Neural crest cell (in vitro differentiated cells): ENCODE measurements around the gene OLFM1. TPM values are rescaled to one million over a fixed set of nuclear protein-coding genes. Genes with fewer than 3 reads are reported as not detected.

Source experiments
- DNase-seq: peaks from one replicate; pipeline ENCODE4 v3.0.0; 2021; ENCODE audit warnings: low read depth, mixed read lengths, low spot score
- H3K27ac Mint-ChIP-seq: one replicate; pipeline ENCODE4 v1.8.0; 2021; ENCODE audit warnings: mild to moderate bottlenecking, mixed read lengths; ENCODE audit not compliant: unreplicated experiment
- H3K27me3 Mint-ChIP-seq: 2 replicates; pipeline ENCODE4 v1.8.0; 2021; ENCODE audit warnings: low read depth, mild to moderate bottlenecking, mixed read lengths
- H3K36me3 Mint-ChIP-seq: 2 replicates; pipeline ENCODE4 v1.8.0; 2021; ENCODE audit warnings: low read depth, mild to moderate bottlenecking, mixed read lengths
- H3K4me1 Mint-ChIP-seq: 2 replicates; pipeline ENCODE4 v1.8.0; 2021; ENCODE audit warnings: mixed read lengths
- H3K4me3 Mint-ChIP-seq: one replicate; pipeline ENCODE4 v1.8.0; 2021; ENCODE audit warnings: mild to moderate bottlenecking, mixed read lengths
- H3K9me3 Mint-ChIP-seq: 2 replicates; pipeline ENCODE4 v1.8.0; 2021; ENCODE audit warnings: mixed read lengths
- total RNA-seq: library from RNA; stranded (reverse); gene quantifications from 2 replicates; pipeline ENCODE4 v1.2.1, GENCODE V29; 2021
- TF ChIP-seq, protein P1 (sequence below): fragments of 200-600 bp; sonication (generic); conservative IDR thresholded peaks from 2 replicates; pipeline ENCODE4 v1.5.0; 2021; ENCODE audit warnings: antibody characterized with exemption, mild to moderate bottlenecking

The OLFM1 gene
- total RNA-seq, 1 donor from 2014 or later = 27.2 TPM

DNA sequence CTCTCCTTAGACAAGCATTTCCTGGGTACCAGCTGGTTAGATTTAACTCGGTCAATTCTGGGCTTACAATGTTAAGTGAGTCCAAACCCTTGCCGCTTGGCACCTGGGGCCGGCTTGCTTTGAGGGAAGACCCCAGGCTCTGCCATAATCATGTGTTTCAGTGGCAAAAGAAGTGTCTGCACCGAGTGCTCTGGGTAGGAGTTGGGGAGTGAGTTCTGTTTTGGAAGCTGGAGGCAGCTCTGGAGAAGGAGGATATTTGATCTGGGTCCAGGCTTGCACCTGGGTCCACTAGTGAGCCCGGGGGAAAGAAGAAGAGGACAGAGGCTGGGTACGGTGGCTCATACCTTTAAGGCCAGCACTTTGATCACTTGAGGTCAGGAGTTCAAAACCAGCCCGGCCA, 8.4 kb upstream of the OLFM1 start:
- DNase-seq = no peak
- TF ChIP-seq, protein P1, sequence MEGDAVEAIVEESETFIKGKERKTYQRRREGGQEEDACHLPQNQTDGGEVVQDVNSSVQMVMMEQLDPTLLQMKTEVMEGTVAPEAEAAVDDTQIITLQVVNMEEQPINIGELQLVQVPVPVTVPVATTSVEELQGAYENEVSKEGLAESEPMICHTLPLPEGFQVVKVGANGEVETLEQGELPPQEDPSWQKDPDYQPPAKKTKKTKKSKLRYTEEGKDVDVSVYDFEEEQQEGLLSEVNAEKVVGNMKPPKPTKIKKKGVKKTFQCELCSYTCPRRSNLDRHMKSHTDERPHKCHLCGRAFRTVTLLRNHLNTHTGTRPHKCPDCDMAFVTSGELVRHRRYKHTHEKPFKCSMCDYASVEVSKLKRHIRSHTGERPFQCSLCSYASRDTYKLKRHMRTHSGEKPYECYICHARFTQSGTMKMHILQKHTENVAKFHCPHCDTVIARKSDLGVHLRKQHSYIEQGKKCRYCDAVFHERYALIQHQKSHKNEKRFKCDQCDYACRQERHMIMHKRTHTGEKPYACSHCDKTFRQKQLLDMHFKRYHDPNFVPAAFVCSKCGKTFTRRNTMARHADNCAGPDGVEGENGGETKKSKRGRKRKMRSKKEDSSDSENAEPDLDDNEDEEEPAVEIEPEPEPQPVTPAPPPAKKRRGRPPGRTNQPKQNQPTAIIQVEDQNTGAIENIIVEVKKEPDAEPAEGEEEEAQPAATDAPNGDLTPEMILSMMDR = no peak
- H3K27me3 Mint-ChIP-seq = peaks cover 27% of the 10 kb centered on the region
- no peak overlapping the region for H3K27ac Mint-ChIP-seq
- no peaks in the 10 kb centered on the region for H3K9me3 Mint-ChIP-seq
- H3K4me3 Mint-ChIP-seq = no peak overlapping the region
- H3K4me1 Mint-ChIP-seq = peaks cover 16% of the 10 kb centered on the region
- H3K36me3 Mint-ChIP-seq = no peaks in the 10 kb centered on the region

DNA sequence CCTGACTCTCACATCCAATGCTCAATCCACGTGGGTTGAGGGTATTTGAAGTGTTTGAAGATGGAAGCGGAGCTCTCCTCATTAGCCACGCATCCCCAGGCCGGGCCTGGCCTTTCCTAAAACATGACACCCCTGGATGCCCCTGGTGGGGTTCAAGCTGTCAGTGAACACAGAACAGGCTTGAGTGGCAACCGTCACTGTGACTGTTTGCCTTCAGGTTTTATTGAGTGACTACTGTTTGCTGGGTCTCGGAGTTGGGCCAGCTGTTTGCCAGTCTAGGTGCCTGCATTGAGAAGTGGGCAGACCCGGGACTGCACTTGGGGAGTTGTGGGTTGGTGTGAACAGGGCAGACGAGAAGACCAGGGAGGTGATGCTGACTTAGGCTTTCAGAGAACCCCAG, 7.8 kb upstream of the OLFM1 start:
- Mint-ChIP-seq H3K36me3 (no peaks in the 10 kb centered on the region), H3K9me3 (no peaks in the 10 kb centered on the region), H3K4me1 (peaks cover 15% of the 10 kb centered on the region), H3K27ac (no peak overlapping the region), H3K27me3 (peaks cover 33% of the 10 kb centered on the region), H3K4me3 (no peak overlapping the region)
- TF ChIP-seq, protein P1 = no peak
- DNase-seq = no peak

DNA sequence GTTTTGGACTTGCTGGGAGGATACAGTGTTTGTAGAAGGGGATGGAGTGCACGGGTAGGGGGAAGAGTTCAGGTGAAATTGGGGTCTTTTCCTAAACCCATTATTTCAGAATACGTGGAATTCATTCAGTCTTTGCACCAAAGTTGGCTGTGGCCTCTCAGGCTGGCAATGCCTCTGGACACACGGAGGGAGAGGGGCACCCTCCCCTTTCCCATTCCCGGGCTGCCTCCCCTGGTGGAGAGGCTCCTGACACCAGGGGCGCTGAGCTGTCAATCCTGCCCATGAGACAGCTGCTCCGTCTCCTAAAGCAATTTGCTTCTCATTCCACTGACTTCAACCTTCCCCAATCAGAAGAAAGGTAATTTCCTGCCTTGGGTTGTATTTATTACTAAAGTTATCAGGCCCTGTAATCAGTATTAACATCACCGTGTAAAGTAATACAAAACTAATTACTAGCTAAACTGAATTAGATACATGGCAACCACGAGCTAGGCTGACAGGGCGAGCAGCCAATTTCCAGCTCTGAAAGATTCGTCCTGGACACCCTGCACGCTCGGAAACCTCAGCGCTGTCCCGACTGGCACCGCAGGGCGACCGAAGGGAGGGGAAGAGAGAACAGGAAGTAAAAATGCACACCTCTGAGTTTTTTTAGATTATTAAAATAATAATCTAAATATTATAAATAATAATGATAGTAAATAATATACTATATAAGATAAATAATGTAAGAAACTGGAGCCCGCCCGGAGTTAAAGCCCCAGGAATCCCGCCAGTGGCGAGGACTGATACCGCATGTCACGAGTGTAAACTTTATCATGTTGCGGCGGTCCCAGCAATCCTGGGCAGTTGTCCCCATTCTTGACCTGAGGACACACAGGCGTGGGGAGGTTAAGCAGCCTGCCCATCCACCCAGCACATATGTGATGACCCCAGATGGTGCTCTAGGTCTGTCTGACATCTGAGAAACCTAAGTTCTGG, 6.9 kb upstream of the OLFM1 start:
- H3K36me3 Mint-ChIP-seq = no peaks in the 10 kb centered on the region
- H3K27me3 Mint-ChIP-seq = peaks cover 38% of the 10 kb centered on the region
- TF ChIP-seq, protein P1 = no peak
- H3K9me3 Mint-ChIP-seq = no peaks in the 10 kb centered on the region
- no peak overlapping the region for H3K27ac Mint-ChIP-seq
- DNase-seq = no peak
- H3K4me1 Mint-ChIP-seq = peaks cover 15% of the 10 kb centered on the region
- no peak overlapping the region for H3K4me3 Mint-ChIP-seq

DNA sequence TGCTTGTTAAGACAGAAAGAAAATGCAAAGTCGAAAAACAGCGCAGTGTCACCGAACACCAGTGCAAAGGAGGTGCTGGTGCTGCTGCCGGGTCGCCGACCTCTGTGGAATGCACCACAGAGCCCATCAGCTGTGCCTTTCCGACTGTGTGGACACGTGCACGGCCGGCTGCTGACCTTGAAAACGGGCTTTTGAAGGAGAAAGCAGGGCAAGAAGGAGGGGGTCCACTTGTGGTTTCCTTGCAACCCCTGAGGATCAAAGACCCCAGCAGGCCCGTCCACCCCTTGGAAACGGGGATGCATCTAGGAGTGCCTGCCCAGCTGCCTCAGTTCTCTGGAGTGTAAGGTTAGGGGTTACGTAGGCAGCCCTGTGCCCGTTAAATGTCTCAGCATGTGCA, 6.2 kb upstream of the OLFM1 start:
- Mint-ChIP-seq H3K4me3 (no peak overlapping the region), H3K27ac (no peak overlapping the region), H3K27me3 (peaks cover 40% of the 10 kb centered on the region), H3K9me3 (no peaks in the 10 kb centered on the region), H3K4me1 (peaks cover 19% of the 10 kb centered on the region), H3K36me3 (no peaks in the 10 kb centered on the region)
- TF ChIP-seq, protein P1 = no peak
- no peak for DNase-seq

DNA sequence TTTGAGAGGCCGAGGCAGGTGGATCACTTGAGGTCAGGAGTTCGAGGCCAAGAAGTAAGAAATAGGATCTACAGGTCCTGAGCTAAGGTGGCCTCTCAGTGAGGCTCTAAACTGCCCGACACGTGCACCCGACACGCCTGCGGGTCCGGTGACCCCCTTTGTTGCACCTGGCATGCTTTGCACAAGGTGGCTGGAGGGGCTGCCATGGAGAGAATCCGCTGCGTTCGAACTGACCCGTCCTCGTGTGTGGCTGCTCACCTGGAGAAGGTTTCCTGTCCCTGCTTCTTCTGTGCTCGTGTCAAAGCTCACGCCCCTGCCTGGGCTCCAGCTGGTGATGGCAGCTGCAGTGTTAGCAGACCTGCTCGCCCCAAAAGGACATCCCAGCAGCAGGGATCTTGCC, 5.7 kb upstream of the OLFM1 start:
- Mint-ChIP-seq H3K36me3 (no peaks in the 10 kb centered on the region), H3K9me3 (no peaks in the 10 kb centered on the region), H3K27ac (no peak overlapping the region), H3K27me3 (peaks cover 40% of the 10 kb centered on the region), H3K4me1 (peaks cover 15% of the 10 kb centered on the region), H3K4me3 (no peak overlapping the region)
- no peak for DNase-seq
- TF ChIP-seq, protein P1 = no peak
